Fibroblast of skin of abdomen (primary cell): ENCODE measurements around the gene CUL1.
"Not testable (repeated sequence)": the region's sequence is repeated elsewhere in the genome, so short reads cannot be mapped to it uniquely, and the experiment has no call there.

Experiments
- DNase-seq: peaks from one replicate; pipeline ENCODE4 v3.0.0-alpha.2; 2013

Gene CUL1

DNA sequence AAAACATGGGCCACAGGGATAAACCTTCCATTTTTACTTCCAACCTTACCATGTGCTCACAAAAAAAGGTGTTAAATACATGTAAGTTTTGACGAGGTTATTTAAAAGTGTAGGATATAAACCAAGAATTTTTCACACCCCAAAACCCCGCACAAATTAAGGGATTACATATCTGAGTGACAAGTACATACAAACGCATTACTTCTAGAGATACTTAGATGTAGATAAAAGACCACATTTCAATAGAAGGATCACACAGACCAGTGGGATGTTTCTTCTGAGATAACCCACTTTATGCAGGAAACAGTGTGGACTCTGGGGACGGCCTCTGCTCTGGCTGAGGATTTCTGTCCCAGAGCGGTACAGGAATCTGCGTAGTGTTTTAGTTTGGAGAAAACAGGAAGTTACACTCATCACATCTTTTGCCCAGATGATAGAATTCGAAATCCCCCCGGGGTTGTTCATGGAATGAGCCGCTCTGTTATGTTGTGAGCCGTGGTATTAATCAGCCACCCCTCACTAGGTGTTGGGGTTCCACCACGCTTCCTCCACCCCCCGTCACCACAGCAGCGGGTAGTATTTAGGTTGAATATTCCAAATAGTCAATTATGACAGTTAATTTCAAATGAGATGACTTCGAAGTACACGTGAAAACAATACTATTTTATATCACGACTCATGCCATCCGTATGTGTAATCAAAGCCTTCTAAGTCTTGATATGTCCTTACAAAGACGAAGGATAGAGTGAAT, 1.3 kb upstream of the CUL1 start:
- peak; percentile 65 for DNase-seq

DNA sequence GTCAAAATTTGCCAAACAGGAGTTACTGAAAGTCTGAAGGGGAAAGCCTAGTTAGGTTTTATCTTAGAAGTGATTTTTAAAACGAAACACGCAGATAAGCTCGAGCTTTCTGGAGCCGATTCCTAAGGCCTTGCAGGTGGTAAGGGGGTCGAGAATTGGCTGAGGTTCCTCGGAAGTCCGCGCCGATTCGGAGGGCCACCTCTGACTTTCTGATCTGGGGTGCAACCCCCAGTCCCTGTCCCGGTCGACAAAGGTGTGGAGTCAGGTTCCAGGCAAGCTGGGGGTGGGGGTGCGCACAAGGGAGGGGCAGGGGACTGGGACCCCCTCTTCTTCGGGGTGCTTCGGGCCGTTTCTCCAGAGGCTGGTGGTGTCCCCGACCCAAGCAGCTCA, 701 bp upstream of the CUL1 start:
- DNase-seq = no peak

DNA sequence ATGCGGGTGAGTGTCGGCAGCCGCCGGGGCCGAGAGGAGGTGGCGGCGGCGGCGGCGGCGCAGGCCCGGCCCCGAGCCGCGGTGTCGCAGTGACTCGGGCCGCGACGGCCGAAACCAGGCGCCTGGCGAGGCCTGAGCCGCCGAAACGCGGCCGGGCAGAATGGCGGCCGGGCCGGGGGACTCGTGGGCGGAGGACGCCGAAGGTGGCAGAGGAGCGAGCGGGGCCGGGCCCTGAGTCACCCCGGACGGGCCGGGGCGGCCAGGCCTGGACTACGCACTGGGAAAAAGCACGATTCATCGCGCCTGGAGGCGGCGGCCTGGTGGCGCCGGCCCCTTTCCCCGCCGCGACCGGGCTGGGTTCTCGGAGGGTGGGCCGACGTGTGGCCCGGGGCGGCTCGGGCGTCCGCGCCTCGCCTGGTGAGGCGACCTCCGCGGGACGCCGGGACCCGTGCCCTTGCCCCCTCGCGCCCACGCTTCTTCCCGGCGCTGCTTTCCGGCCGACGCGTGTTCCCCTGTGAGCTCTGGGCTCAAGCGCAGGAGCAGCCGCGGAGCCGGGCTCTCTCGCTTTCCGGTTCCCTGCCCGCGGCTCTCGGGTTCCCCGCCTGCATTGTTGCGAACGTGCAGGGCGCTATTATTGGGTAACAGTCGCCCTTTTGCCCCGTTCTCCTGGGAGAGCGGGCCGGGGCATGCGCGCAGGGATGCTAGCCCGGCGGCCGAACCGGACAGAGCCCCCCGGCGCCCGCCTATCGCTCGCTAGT, 500 bp downstream of the CUL1 start:
- DNase-seq = peak; percentile 40

DNA sequence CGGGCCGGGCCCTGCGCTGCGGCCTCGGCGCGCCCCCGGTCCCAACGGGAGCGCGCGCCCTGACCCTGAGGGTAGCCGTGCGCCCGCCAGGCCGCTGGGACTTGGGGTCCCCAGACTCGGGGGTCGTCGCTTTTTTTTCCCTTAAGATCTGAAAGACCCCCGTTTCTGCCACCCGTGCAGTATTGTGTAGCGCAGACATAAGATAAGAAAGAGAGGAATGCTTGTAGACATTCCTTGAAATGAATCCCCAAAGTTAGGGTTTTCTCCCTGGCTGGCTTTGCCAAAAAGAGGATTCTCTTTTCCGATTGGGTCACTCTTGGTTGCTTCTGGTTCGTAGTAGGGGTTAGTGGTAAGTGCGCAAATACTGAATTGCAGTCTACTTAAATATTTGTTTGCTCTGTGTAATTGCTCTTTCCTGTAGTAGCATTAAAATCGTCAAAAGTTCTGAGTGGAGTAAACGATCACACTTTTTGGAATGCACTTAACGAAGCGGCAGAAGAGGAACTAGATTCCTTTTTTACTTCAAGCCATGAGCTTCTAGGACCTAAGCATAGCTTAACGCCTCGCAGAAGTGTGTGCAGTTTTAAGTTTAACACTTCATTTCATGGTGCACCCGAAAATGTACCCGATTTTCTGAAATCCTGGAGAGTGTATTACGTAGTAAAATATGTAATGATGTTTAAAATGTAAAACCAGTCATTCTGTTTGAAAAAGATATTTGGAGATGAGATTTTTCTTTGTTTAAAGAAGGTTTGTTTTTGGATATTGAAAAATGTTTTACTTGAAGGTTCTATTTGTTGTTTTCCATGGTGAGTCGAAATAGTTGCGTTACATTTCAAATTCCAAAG, 1.3 kb downstream of the CUL1 start:
- peak; percentile 46 for DNase-seq

DNA sequence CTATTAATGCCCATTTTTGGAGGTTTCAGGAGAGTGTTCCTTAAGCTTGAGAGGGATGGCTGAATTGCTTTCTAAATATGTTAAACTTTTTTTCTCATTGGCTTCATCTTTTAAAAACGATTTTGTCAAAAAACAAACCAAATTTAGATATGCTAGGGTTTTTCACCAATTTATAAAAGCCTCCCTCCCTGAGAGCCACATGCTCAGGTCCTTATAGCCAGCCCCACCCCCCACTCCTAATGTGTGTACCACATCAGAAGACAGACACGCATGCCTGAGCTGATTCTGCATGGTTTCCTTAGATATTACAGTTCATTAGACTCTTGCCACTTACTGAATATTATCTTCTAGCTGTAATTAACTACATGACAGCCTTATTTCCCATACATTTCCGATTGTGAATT, 2.0 kb downstream of the CUL1 start:
- peak; percentile 60 for DNase-seq

DNA sequence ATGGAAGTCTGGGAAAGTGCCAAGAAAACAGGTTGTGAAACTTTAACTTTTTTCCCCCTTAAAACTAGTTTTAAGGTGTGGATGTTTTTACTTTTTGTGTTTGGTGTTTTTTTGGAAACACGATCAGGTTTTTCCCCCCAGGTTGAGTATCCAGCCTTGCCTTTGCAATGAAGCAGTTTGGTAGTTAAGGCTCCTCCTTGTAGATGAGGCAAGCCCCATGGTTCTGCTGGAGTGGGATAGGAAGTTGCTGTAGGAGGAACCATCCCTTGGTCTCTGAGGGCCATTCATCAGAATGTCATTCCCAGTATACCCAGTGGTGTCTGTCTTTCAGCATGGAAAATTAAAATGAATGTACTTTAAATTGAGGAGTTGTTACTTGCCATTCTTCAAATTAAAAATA, 2.7 kb downstream of the CUL1 start:
- DNase-seq = no peak

DNA sequence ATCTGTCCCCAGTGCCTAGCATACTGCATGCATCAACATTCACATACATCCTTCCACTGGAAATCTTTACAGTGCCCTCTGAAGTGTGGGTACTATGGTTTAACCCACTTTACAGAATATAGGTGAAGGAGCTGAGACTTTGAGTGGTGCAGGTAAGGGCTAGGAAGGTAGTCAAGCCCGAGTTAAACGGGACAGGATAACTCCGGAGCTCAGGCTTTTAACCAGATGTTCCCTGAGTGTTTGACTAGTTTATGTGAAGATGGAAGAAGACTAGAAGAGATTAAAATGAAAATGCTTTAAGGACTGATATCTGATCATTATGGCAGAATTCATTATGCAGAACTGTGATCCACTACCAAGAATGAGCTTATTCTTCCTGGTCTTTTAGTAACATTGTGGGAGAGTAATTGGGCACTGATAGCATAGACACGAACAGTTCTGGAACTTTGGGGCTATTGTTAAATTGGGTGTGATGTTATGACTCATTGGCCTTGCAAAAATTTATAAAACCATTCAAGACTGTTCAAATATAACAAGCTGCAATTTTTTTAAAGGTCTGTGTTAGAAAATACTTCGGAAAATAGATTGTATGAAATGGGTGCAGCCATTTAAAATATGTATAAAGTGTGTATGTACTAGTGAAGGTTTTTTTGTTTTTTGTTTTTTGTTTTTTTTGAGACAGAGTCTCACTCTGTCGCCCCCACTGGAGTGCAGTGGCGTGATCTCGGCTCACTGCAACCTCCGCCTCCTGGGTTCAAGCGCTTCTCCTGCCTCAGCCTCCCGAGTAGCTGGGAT, 4.4 kb downstream of the CUL1 start:
- no peak for DNase-seq

DNA sequence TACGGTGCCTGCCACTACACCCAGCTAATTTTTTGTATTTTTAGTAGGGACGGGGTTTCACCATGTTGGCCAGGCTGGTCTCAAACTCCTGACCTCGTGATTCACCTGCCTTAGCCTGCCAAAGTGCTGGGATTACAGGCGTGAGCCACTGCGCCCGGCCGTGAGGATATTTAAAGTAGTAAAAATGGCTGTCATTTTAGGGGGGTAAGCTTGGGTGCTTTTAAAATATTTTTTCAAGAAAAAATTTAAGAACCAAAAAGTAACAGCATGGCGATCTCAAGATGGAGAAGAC, 4.9 kb downstream of the CUL1 start:
- DNase-seq = not testable (repeated sequence)

DNA sequence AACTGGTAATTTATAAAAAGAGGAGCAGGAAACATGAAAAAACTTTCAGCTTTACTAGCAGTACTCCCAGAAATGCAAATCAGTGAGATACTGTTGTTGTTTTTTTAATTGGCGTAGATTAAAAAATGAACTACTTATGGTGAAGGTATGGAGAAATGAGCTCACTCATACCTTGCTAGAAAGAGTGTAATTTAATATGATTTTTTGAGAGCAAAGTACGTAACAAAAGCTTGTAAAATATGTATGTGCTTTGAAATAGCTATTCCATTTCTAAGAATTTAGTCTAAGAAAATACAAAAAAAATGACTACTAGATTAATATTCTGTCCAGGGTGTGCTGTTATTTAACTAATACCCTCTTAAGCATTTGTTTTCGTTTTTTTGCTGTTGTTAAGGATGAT, 5.5 kb downstream of the CUL1 start:
- no peak for DNase-seq

DNA sequence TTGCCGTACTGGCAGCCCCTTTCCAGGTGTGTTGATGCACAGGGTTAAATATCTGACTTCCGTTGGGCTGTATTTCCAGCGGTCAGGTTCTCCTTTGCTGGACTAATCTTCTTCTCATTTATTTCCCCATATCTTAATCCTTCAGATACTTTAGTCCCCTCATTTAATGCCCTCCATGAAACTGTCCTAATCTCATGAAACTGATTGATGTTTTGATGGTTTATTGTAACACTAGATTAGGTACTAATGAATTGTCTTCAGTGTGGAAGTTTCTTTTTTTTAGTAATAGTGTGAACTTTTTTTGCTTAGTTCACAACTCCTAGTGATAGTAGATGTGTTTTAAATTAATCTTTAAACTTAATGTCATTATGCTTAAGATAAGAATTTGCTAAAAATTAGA, 6.3 kb downstream of the CUL1 start:
- no peak for DNase-seq

DNA sequence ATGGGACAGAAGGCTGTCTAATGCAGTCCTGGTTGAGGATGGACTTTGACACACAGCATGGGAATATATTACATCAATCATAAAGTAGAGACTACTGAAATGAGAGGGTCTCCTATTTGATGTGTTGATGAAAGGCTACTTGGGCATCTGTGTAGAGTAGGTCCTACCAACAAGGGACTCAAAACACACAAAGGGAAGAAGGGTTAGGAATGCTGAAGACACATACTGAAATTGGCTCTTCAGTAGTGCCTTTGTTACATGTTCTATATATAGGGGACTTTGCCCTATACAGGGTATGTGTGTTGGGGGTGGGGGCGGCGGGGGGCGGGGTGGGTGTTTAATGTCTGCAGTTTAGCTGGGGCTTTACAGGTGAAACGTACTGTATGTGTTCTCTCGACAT, 7.7 kb downstream of the CUL1 start:
- DNase-seq = no peak

DNA sequence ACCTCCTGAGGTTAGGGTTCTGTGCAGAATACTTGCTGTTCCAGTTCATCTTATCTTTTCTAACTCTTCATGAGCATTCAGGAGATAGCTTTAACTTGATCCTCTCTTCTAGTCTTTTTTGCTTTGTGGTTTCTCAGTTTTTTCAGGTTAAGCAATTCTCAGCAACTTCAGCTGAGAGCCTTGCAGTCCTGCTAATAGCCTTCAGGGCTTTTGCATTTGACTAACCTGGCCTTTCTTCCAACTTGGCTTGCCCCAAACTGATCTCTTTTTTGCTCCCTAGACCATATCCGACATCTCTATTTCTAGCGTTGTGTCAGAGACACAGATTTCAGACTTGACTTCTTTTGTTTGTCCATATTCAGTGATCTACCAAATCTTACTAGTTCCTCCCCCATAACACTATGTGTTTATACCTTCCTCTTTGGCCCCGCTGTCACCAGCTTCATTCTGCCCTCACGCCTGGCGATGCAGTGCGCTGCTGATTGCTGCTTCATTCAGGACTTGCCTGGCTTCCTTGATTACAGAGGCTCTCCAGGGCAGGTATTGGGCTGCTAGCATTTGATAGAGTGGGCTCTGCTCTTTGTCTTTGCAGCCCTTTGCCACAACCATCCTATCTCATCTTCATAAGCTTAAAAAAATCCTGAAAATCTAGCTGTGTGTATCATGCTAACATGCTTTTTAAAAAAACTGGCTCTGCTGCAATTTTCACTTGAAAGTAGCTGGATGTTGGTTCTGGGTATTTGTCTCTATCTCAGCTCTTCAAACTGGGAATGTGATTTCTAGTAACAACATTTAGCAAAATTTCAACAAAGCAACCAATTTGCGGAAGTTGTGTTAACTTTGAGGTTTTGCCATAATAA, 9.6 kb downstream of the CUL1 start:
- no peak for DNase-seq

DNA sequence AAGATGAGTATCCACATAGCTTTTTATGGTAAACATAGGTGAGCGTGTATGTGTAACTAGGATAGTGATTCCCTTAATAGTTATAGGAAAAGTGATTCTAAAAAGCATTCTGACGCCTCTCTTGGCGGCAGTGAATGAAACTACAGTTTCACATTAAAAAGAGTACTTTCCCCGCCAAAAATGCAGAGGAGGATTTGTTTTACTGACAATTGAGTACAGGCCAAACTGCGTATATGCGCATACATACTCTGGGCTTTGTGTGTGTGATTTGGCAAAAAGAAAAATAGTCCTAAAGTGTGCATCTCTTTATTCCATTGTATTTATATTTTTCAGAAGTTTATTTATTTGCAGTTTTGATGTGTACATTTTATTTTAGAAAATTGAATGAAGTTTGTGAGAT, 10.3 kb downstream of the CUL1 start:
- DNase-seq = no peak

DNA sequence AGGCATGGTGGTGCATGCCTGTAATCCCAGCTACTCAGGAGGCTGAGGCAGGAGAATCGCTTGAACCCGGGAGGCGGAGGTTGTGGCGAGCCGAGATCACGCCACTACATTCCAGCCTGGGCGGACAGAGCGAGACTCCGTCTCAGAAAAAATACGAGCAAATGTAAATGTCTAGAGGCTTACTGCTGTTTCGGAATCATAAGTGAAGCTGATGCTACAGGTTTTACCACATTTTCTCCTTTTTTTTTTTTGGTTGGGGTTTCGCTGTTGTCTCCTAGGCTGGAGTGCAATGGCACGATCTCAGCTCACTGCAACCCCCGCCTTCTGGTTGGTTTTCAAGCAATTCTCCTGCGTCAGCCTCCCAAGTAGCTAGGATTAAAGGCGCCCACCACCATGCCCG, 11.7 kb downstream of the CUL1 start:
- DNase-seq = not testable (repeated sequence)

DNA sequence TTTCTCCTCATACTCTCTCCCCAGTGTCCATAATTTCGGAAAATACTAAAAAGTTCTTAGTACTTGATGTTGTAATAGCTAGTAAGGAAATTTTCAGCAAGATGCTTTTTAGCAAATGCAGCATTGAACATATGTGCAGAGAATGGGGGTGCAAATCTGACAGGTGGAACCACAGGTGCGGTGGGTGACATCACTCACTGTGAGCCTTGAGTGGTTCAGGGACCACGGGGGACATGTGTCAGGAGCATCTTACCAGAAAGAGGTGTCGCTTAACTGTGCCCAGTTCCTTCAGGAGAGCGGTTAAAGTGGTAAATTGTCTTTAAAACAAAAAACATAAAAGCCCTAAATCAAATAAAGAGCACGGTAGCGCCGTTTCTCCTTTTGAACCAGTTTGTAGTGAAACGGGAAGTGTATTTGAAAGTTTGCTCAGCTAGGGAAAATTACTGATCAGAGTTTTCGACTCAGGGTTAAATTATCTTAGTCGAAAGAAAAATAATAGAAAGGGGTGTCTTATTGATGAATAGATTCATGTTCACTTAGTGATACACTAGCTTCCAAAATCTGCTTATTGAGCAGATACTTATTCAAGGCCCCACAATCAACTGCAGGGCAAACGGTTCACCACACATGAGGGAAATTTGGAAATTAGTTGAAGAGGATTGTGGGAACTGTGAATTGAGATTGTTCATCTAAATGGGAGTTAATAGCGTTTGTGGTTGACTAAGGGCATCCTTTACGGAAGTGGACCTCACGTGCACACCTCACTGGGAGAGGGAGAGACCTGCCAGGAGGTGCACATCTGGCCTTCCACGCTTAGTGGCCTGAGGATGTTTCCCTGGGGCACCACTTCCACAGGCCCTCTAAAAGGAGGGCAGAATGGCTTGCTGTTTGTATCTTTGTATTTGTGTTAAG, 12.7 kb downstream of the CUL1 start:
- no peak for DNase-seq

DNA sequence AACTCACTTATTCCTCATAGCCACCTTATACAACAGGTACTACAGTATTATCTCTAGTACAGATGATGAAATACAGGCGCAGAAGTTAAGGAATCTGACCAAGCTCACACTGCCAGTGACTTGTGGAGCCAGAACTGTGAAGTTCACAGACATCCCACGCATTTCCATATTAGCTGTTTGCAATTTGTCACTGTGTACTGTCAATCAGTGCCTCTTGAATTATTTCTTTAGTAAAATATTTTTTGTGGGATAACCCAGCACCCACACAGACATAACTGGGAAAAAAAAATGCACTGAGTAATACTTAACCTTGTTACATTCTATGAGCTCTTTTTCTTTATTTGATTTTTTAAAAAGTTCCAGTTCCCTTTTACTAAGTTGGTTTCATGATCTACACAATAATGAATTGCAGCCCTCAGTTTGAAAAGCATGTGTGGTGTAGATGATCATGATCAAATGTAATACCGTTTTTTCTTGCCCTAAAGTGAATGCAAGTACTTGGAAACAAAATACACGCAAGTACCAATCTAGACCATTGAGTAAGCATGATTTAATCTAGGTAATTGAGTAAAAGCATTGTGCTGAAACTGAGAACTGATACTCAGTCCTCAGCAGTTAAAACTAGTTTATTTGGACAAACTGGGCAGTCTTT, 14.1 kb downstream of the CUL1 start:
- DNase-seq = peak; percentile 23

DNA sequence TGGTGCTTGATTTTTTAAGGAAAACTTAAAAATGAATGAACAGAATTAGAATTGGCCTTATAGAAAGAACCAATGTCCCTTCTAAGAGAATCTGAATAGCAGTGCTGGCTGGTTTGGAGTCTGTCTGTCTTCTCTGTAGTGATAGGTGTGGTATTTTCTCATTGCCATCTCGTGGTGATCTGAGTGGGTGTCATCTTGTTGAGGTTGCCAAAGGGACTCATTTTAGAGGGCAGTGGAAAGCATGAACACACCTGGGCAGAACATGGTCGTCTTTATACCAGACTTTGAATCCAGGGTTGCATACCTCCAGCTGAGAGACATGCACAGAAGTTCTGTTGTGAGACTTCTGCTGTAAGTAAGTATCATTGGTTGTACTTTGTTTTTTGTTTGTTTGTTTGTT, 15.8 kb downstream of the CUL1 start:
- no peak for DNase-seq

DNA sequence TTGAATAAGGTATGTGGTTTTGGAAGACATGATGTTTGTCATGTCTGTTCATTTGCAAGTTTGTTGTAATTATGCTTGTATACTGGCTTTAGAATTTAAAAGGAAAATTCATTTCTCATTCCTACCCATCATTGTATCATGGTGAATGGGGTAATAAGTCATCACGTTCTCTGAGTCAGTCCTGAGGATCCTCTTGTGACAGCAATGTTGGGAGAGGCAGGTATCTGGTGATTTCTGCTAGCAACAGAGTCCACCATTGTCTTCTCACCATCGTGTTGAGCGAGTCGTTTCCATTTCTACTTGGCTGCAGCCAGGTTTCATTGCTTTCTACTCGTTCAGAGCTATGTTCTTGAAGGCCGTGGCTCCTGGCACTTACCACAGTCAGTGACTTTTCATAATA, 16.3 kb downstream of the CUL1 start:
- DNase-seq = no peak

DNA sequence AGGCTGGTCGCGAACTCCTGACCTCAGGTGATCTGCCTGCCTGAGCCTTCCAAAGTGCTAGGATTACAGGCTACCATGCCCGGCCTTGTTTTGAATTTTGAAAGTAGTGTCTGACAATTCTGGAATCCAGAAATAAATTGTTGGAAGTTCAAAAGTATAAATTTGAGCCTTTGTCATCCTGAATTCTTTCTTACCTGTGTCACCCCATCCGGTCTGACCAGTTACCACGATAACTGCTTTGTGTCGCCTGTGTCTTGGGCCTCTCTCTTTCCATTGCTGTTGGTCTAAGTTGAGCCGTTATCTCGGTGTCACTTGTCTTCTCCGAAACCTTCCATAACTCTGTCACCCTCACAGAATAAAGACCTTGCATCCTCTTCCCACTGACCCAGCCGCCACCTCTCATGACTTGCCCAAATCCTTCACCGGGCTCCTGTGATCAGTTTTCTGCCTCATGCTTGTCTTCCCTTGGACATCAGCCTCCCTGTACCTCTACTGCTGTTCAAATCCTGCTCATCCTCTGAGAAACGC, 18.6 kb downstream of the CUL1 start:
- DNase-seq = no peak

DNA sequence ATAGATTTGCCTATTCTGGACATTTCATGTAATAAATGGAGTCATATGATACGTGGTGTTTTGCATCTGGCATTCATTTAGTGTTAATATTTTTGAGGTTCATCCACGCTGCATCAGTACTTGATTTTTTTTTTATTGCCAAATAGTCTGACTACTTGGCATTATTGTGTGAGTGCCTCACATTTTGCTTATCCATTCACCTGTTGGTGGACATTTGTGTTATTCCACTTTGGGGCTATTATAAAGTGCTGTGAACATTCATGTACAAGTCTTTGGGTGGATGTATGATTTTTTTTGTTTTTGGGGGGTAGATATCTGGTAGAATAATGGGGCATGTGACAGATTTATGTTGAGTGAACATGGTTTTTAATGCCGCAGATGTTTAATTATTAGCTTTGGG, 19.7 kb downstream of the CUL1 start:
- DNase-seq = no peak
